ENCODE results near the gene CES2.
A peak's percentile ranks its signal among the peaks of the same experiment; 100 is the strongest.

Gene CES2

GRCh38 chr16:66924527-66925321 is 10.6 kb upstream of the CES2 start:
- peak overlapping the region in 1 of 2 experiments; percentile 63 for H3K4ac ChIP-seq (ENCODE audit: low read depth in 1 of 2, low read length in 2 of 2)
- H2BK5ac ChIP-seq (ENCODE audit: low read depth, low read length, poor library complexity, severe bottlenecking) = no peak overlapping the region
- H3K9me3 ChIP-seq (ENCODE audit: control insufficient read depth, low read length) = no peaks in the 10 kb centered on the region
- H2BK12ac ChIP-seq (ENCODE audit: low read length in 2 of 2) = peak overlapping the region in 1 of 2 experiments; percentile 61
- DNase-seq = peak; percentile 41
- peaks cover 8 to 34% of the 10 kb centered on the region in 2 experiments for H3K27me3 ChIP-seq (ENCODE audit: control insufficient read depth in 1 of 2, insufficient read depth in 1 of 2, low read length in 2 of 2)
- H3K4me1 ChIP-seq (ENCODE audit: control insufficient read depth, insufficient read depth, low read depth, low read length) = peaks cover 54% of the 10 kb centered on the region
- H3K14ac ChIP-seq (ENCODE audit: low read length in 2 of 2) = no peak overlapping the region
- H2AFZ ChIP-seq (ENCODE audit: low read depth, low read length) = peak overlapping the region; percentile 30
- H3K23ac ChIP-seq (ENCODE audit: low read length in 2 of 2) = no peak overlapping the region
- H4K91ac ChIP-seq (ENCODE audit: low read length) = no peak overlapping the region
- no peak overlapping the region for H2AK5ac ChIP-seq (ENCODE audit: low read length, severe bottlenecking)
- 9% methylated on average over 51 of the region's 72 CpGs for WGBS
- peaks cover 0 to 18% of the 10 kb centered on the region in 2 experiments for H3K36me3 ChIP-seq (ENCODE audit: control insufficient read depth in 1 of 2, insufficient read depth in 2 of 2, low read depth in 1 of 2, low read length in 2 of 2)
- peak overlapping the region; percentile 62 for H3K9ac ChIP-seq (ENCODE audit: low read length)
- no peak overlapping the region for H2BK120ac ChIP-seq (ENCODE audit: low read depth, low read length)
- H2BK15ac ChIP-seq (ENCODE audit: low read depth, poor library complexity, severe bottlenecking) = no peak overlapping the region
- peak overlapping the region in 1 of 2 experiments; percentile 53 for H3K18ac ChIP-seq (ENCODE audit: low read depth in 1 of 2, low read length in 2 of 2)
- peak overlapping the region; percentile 61 to 70 for H3K4me3 ChIP-seq (ENCODE audit: insufficient read depth in 1 of 2, low read depth in 1 of 2, low read length in 2 of 2)
- H3K79me1 ChIP-seq (replicated peaks; ENCODE audit: low read length, poor library complexity, severe bottlenecking) = no peaks in the 10 kb centered on the region
- peak overlapping the region; percentile 77 for H3K4me2 ChIP-seq (ENCODE audit: low read length, poor library complexity, severe bottlenecking)
- H3K27ac ChIP-seq (ENCODE audit: low read length, poor library complexity, severe bottlenecking) = no peak overlapping the region
- H4K8ac ChIP-seq (ENCODE audit: low read length) = peak overlapping the region; percentile 22

DNA sequence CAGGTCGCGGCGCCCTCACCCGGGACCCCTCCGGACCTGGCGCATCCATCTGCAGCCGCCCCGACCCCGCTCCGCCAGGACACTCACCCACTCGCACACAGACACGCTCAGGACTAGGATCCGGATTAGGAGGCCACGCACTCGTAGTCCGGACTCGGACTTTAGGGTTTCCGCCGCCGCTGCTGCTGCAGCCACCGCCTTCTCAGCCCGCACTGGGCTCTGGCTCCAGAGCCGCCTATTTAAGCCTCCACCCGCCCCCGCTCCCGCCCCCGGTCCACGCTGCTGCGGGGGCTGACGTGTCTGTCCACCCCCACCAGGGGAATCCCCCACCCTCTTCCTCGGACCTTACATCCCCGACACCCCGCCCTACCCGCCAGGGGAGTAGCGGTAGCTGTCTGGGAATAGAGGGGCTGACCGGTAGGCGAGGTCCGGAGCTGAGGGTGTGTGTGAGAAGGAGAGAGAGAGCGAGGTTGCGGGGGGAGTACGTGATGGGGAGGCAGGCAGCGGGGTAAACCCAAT is 9.9 kb upstream of the CES2 start, which contains the start of gene RRAD:
Gene RRAD (minus strand): TSS at position 214 of the 519 bp plus-strand sequence. CDS start 356 bp downstream, outside the sequence.
- Histone ChIP-seq H2AFZ (ENCODE audit: low read depth, low read length) (peak within 1 kb of the TSS; percentile 30), H3K27me3 (ENCODE audit: control insufficient read depth in 1 of 2, insufficient read depth in 1 of 2, low read length in 2 of 2) (peaks cover 8 to 28% of the 10 kb centered on the region in 2 experiments), H3K9ac (ENCODE audit: low read length) (peak within 1 kb of the TSS; percentile 62), H3K4me2 (ENCODE audit: low read length, poor library complexity, severe bottlenecking) (peak within 1 kb of the TSS; percentile 77), H4K8ac (ENCODE audit: low read length) (peak within 1 kb of the TSS; percentile 66), H2BK120ac (ENCODE audit: low read depth, low read length) (peak within 1 kb of the TSS; percentile 7), H2BK5ac (ENCODE audit: low read depth, low read length, poor library complexity, severe bottlenecking) (peak within 1 kb of the TSS; percentile 32), H3K36me3 (ENCODE audit: control insufficient read depth in 1 of 2, insufficient read depth in 2 of 2, low read depth in 1 of 2, low read length in 2 of 2) (peaks cover 0 to 18% of the 10 kb centered on the region in 2 experiments), H3K14ac (ENCODE audit: low read length in 2 of 2) (peak within 1 kb of the TSS in 1 of 2 experiments; percentile 91), H2BK12ac (ENCODE audit: low read length in 2 of 2) (peak within 1 kb of the TSS; percentile 88 to 98), H3K9me3 (ENCODE audit: control insufficient read depth, low read length) (no peaks in the 10 kb centered on the region), H3K79me1 (replicated peaks; ENCODE audit: low read length, poor library complexity, severe bottlenecking) (no peaks in the 10 kb centered on the region), H3K23ac (ENCODE audit: low read length in 2 of 2) (no peak within 1 kb of the TSS), H3K4ac (ENCODE audit: low read depth in 1 of 2, low read length in 2 of 2) (peak within 1 kb of the TSS; percentile 30 to 63), H4K91ac (ENCODE audit: low read length) (peak within 1 kb of the TSS; percentile 93), H3K27ac (ENCODE audit: low read length, poor library complexity, severe bottlenecking) (no peak within 1 kb of the TSS), H2BK15ac (ENCODE audit: low read depth, poor library complexity, severe bottlenecking) (peak within 1 kb of the TSS; percentile 74), H3K18ac (ENCODE audit: low read depth in 1 of 2, low read length in 2 of 2) (peak within 1 kb of the TSS; percentile 47 to 86), H2AK5ac (ENCODE audit: low read length, severe bottlenecking) (peak within 1 kb of the TSS; percentile 88), H3K4me3 (ENCODE audit: insufficient read depth in 1 of 2, low read depth in 1 of 2, low read length in 2 of 2) (peak within 1 kb of the TSS; percentile 61 to 70), H3K4me1 (ENCODE audit: control insufficient read depth, insufficient read depth, low read depth, low read length) (peaks cover 52% of the 10 kb centered on the region)
- WGBS = 6% methylated on average over 32 of the region's 42 CpGs
- peak; percentile 86 for DNase-seq

- WGBS = 85% methylated on average over 5 of the region's 5 CpGs
- peak overlapping the region; percentile 7 for H2BK120ac ChIP-seq (ENCODE audit: low read depth, low read length)
These were observed 9.0 kb upstream of the CES2 start for GRCh38 chr16:66926171-66926947.

More at GRCh38 chr16:66926171-66926947, 9.0 kb upstream of the CES2 start:
- Histone ChIP-seq H3K79me1 (replicated peaks; ENCODE audit: low read length, poor library complexity, severe bottlenecking) (no peaks in the 10 kb centered on the region), H4K91ac (ENCODE audit: low read length) (peak overlapping the region; percentile 93), H3K23ac (ENCODE audit: low read length in 2 of 2) (no peak overlapping the region), H3K27ac (ENCODE audit: low read length, poor library complexity, severe bottlenecking) (peak overlapping the region; percentile 29), H2AK5ac (ENCODE audit: low read length, severe bottlenecking) (peak overlapping the region; percentile 88), H3K18ac (ENCODE audit: low read depth in 1 of 2, low read length in 2 of 2) (peak overlapping the region; percentile 47 to 86), H3K4me3 (ENCODE audit: insufficient read depth in 1 of 2, low read depth in 1 of 2, low read length in 2 of 2) (no peak overlapping the region), H3K4me1 (ENCODE audit: control insufficient read depth, insufficient read depth, low read depth, low read length) (peaks cover 50% of the 10 kb centered on the region), H3K4ac (ENCODE audit: low read depth in 1 of 2, low read length in 2 of 2) (peak overlapping the region; percentile 30 to 54), H2BK5ac (ENCODE audit: low read depth, low read length, poor library complexity, severe bottlenecking) (no peak overlapping the region), H4K8ac (ENCODE audit: low read length) (peak overlapping the region; percentile 23), H3K27me3 (ENCODE audit: control insufficient read depth in 1 of 2, insufficient read depth in 1 of 2, low read length in 2 of 2) (peaks cover 2 to 20% of the 10 kb centered on the region in 2 experiments), H2AFZ (ENCODE audit: low read depth, low read length) (no peak overlapping the region), H3K36me3 (ENCODE audit: control insufficient read depth in 1 of 2, insufficient read depth in 2 of 2, low read depth in 1 of 2, low read length in 2 of 2) (peaks cover under 1 to 22% of the 10 kb centered on the region in 2 experiments), H3K4me2 (ENCODE audit: low read length, poor library complexity, severe bottlenecking) (no peak overlapping the region), H2BK15ac (ENCODE audit: low read depth, poor library complexity, severe bottlenecking) (peak overlapping the region; percentile 74), H2BK12ac (ENCODE audit: low read length in 2 of 2) (peak overlapping the region; percentile 88 to 98), H3K9ac (ENCODE audit: low read length) (peak overlapping the region; percentile 33), H3K14ac (ENCODE audit: low read length in 2 of 2) (peak overlapping the region in 1 of 2 experiments; percentile 91), H3K9me3 (ENCODE audit: control insufficient read depth, low read length) (no peaks in the 10 kb centered on the region)
- peak; percentile 44 for DNase-seq

All from mesenchymal stem cell (in vitro differentiated cells and primary cell).